HL-60 (cell line): Measurements from ENCODE around the gene DCX.

Experiments used
- GABPA ChIP-seq: IDR thresholded peaks from 2 replicates; pipeline ENCODE4 v1.6.1; 2012; ENCODE audit warnings: low read depth
- POLR2AphosphoS5 ChIP-seq: IDR thresholded peaks from 2 replicates; pipeline ENCODE4 v1.6.1; 2012; ENCODE audit warnings: low read depth
- REST ChIP-seq: IDR thresholded peaks from 2 replicates; pipeline ENCODE4 v1.6.1; 2012; ENCODE audit warnings: low read depth; ENCODE audit not compliant: insufficient replicate concordance
- TF ChIP-seq, protein P1 (sequence below): IDR thresholded peaks from one replicate; pipeline ENCODE4 v1.5.1; 2011; ENCODE audit warnings: low read length, control low read depth, inconsistent platforms; ENCODE audit not compliant: insufficient read depth

DNA sequence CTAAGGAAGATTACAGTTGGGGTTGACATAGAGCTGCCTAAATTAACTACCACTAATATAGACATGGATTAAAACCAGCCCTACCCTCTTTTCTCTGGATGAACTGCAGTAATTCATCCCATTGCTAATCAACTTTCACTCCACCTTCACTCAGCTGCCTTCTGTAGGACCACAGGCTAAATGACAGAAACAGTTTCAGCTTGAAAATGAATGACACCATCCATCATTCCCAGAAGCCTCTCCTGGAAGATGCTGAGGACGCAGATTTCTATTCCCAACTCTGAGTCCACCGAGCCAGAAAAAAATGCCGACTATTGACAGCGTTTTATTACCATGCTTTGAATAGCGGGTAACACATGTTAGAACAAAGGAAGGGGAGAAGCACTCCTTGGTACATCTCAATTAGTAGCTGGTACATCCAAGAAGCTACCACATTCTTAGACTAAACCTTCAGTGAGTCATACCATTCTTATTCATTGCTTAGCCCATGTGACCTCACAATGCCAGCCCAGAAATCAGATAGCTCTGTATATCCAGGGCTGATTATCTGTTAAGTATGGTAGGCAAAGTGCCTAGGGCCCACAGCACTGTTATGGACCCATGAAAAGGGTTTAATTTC, 25.3 kb downstream of the DCX start:
- TF ChIP-seq REST (no peak), GABPA (no peak), POLR2AphosphoS5 (no peak)
- TF ChIP-seq, protein P1, sequence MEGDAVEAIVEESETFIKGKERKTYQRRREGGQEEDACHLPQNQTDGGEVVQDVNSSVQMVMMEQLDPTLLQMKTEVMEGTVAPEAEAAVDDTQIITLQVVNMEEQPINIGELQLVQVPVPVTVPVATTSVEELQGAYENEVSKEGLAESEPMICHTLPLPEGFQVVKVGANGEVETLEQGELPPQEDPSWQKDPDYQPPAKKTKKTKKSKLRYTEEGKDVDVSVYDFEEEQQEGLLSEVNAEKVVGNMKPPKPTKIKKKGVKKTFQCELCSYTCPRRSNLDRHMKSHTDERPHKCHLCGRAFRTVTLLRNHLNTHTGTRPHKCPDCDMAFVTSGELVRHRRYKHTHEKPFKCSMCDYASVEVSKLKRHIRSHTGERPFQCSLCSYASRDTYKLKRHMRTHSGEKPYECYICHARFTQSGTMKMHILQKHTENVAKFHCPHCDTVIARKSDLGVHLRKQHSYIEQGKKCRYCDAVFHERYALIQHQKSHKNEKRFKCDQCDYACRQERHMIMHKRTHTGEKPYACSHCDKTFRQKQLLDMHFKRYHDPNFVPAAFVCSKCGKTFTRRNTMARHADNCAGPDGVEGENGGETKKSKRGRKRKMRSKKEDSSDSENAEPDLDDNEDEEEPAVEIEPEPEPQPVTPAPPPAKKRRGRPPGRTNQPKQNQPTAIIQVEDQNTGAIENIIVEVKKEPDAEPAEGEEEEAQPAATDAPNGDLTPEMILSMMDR = no peak
